HEK293T (cell line): ENCODE results near the gene ANK2.

Experiments used
- ARNT ChIP-seq: fragments of 450-650 bp; IDR thresholded peaks from 2 replicates; pipeline ENCODE4 v1.6.1; 2017; ENCODE audit warnings: mild to moderate bottlenecking
- BHLHE40 ChIP-seq: fragments of 450-650 bp; IDR thresholded peaks from 2 replicates; pipeline ENCODE4 v1.6.1; 2016; ENCODE audit warnings: mild to moderate bottlenecking, moderate library complexity, borderline replicate concordance
- ELF4 ChIP-seq: fragments of 450-650 bp; IDR thresholded peaks from 2 replicates; pipeline ENCODE4 v1.6.1; 2017; ENCODE audit warnings: antibody characterized with exemption
- FOXA1 ChIP-seq: fragments of 450-650 bp; IDR thresholded peaks from 2 replicates; pipeline ENCODE4 v1.6.1; 2016; ENCODE audit warnings: mild to moderate bottlenecking
- HDGF ChIP-seq: fragments of 450-650 bp; IDR thresholded peaks from 2 replicates; pipeline ENCODE4 v1.6.1; 2017; ENCODE audit warnings: antibody characterized with exemption, borderline replicate concordance
- SP1 ChIP-seq: fragments of 450-650 bp; IDR thresholded peaks from 2 replicates; pipeline ENCODE4 v1.6.1; 2017

- TF ChIP-seq SP1 (no peak), ARNT (no peak), HDGF (no peak), FOXA1 (no peak), ELF4 (no peak), BHLHE40 (no peak)
Measured at GRCh38 chr4:113355550-113356371, 306.3 kb downstream of the ANK2 start.
